Stimulated activated memory B cell treated with anti-CD40 and anti-IgM and Interleukin-4, amounts not matched to agents 10 μg/mL and 1 μg/mL and 100 μg/mL, for 72 hours (primary cell): ENCODE results near the gene FBXL4.

ENCODE experiments used
- ATAC-seq: fragments of 150-1000 bp; cut with Tn5 transposase; 2 replicates; pipeline ENCODE4 v1.10.0; 2021
- H3K27ac Mint-ChIP-seq: one replicate; pipeline ENCODE4 v1.8.0; 2022; ENCODE audit warnings: mild to moderate bottlenecking, mixed read lengths
- H3K27me3 Mint-ChIP-seq: one replicate; pipeline ENCODE4 v1.8.0; 2022; ENCODE audit warnings: mixed read lengths
- H3K36me3 Mint-ChIP-seq: one replicate; pipeline ENCODE4 v1.8.0; 2022; ENCODE audit warnings: mixed read lengths
- H3K4me1 Mint-ChIP-seq: one replicate; pipeline ENCODE4 v1.8.0; 2022; ENCODE audit warnings: mixed read lengths
- H3K4me3 Mint-ChIP-seq: one replicate; pipeline ENCODE4 v1.8.0; 2022; ENCODE audit warnings: mild to moderate bottlenecking, moderate library complexity, mixed read lengths
- H3K9me3 Mint-ChIP-seq: one replicate; pipeline ENCODE4 v1.8.0; 2022; ENCODE audit warnings: mixed read lengths

Gene FBXL4

DNA sequence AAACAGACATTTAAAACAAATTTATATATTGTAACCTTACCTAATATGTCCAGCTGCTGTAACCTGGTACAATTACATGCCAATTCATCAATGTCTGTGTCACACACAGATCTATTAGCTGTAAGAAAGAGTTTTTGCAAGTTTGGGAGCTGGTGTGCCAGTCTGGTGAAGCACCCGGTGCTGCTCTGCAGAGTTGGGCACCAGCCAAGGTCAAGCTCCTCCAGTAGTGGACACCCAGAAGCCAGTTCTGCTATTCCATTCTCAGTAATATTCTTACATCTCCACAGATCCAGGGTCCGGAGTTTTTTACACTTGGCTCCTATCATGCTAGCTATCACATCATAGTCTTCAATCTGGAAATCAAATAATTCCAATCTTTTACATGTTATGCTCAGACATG lies 72.4 kb downstream of the FBXL4 start:
- Mint-ChIP-seq H3K4me3 (no peak overlapping the region), H3K4me1 (no peaks in the 10 kb centered on the region), H3K27me3 (no peaks in the 10 kb centered on the region), H3K9me3 (no peaks in the 10 kb centered on the region), H3K27ac (no peak overlapping the region), H3K36me3 (peaks cover 42% of the 10 kb centered on the region)
- ATAC-seq: no peak

- ATAC-seq: no peak
- H3K9me3 Mint-ChIP-seq: no peaks in the 10 kb centered on the region
- H3K27me3 Mint-ChIP-seq: no peaks in the 10 kb centered on the region
- H3K4me1 Mint-ChIP-seq: no peaks in the 10 kb centered on the region
- H3K36me3 Mint-ChIP-seq: peaks cover 35% of the 10 kb centered on the region
- H3K27ac Mint-ChIP-seq: no peak overlapping the region
- H3K4me3 Mint-ChIP-seq: no peak overlapping the region
These were observed 75.9 kb downstream of the FBXL4 start for GRCh38 chr6:98871821-98872220.

- no peaks in the 10 kb centered on the region for H3K4me1 Mint-ChIP-seq
- no peak overlapping the region for H3K27ac Mint-ChIP-seq
- H3K9me3 Mint-ChIP-seq: peaks cover 4% of the 10 kb centered on the region
- H3K27me3 Mint-ChIP-seq: no peaks in the 10 kb centered on the region
- H3K36me3 Mint-ChIP-seq: peaks cover 33% of the 10 kb centered on the region
- no peak for ATAC-seq
- H3K4me3 Mint-ChIP-seq: no peak overlapping the region
These were observed 76.7 kb downstream of the FBXL4 start for GRCh38 chr6:98871057-98871456.

GRCh38 chr6:98864497-98864896 lies 83.2 kb downstream of the FBXL4 start:
- Mint-ChIP-seq H3K4me3 (no peak overlapping the region), H3K9me3 (peaks cover 4% of the 10 kb centered on the region), H3K4me1 (no peaks in the 10 kb centered on the region), H3K27ac (no peak overlapping the region), H3K27me3 (no peaks in the 10 kb centered on the region), H3K36me3 (peaks cover 9% of the 10 kb centered on the region)
- no peak for ATAC-seq

DNA sequence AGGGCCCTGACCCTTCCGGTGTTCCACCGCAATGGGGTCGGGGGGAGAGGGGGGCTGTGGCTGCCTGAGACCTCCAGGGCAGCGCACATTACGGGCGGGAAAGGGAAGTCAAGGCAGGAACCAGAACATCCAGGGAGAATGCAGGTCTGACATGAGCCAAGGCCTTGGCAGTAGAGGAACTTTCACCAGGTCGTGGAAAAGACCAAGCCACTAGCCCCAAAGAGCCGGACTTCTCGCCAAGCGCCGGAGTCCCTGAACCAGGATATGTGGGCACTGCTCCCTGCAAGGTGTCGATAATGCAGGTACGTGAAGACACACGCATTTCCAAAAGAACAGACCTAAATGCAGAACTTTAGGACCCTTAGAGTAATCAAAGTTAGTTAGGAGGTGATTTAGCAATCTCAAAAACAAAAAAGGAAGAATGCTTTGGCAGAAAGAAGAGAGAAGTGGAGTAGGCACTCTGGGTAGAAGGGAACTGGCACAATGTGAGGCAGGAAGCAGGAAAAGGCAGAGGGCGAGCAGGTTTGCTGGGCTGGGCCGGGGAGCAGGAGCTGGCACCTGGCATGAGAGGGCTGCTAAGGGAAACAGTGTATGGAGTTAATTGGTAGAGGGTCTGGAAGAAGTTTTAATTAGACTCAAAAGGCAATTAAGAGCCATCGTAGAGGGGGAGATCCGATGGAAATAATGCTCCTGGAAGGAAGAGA lies 99.1 kb downstream of the FBXL4 start:
- peaks cover 78% of the 10 kb centered on the region for H3K27me3 Mint-ChIP-seq
- no peaks in the 10 kb centered on the region for H3K9me3 Mint-ChIP-seq
- peaks cover 8% of the 10 kb centered on the region for H3K36me3 Mint-ChIP-seq
- H3K27ac Mint-ChIP-seq: no peak overlapping the region
- no peak overlapping the region for H3K4me3 Mint-ChIP-seq
- no peak for ATAC-seq
- H3K4me1 Mint-ChIP-seq: peaks cover 27% of the 10 kb centered on the region

GRCh38 chr6:98847779-98848538 lies 99.8 kb downstream of the FBXL4 start:
- no peak overlapping the region for H3K4me3 Mint-ChIP-seq
- no peak for ATAC-seq
- H3K4me1 Mint-ChIP-seq: peaks cover 34% of the 10 kb centered on the region
- peaks cover 85% of the 10 kb centered on the region for H3K27me3 Mint-ChIP-seq
- H3K27ac Mint-ChIP-seq: no peak overlapping the region
- no peaks in the 10 kb centered on the region for H3K9me3 Mint-ChIP-seq
- H3K36me3 Mint-ChIP-seq: peaks cover 8% of the 10 kb centered on the region

DNA sequence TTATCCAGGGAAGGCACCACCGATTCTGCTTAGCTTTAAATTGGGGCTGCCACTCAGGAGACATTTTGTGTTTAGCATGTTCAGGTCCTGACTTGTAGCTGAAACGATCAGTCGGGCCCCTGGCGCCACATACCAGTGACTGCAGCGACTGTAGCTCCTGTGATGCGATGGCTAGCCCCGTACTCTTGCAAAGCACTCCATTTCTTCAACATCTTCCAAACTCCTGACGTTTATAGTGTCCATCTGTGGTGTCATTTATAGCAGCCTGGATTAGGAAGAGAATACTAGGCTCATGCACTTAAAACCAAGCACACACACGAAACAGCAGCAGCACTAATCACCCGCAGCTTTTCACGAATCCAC lies 100.3 kb downstream of the FBXL4 start:
- Mint-ChIP-seq H3K4me3 (no peak overlapping the region), H3K36me3 (peaks cover 8% of the 10 kb centered on the region), H3K27ac (no peak overlapping the region), H3K9me3 (no peaks in the 10 kb centered on the region), H3K27me3 (peaks cover 91% of the 10 kb centered on the region), H3K4me1 (peaks cover 39% of the 10 kb centered on the region)
- ATAC-seq: no peak

DNA sequence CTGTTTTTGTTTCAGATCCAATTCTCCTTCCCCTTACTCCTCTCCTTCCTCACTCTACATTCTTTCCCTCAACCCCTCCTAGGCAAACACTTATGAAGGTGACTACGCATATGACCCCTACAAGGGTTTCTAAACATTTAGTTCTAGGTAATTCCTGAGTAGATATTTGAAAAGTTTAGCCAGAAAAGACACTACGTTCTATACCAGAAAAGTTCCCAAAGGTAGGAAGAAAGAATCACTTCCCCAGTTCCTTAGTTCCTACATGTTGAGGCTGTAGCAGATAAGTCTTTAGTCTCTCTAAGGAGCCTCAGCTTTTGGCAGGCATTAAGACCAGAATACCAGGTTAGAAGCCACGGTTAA lies 101.7 kb downstream of the FBXL4 start:
- Mint-ChIP-seq H3K36me3 (peaks cover 8% of the 10 kb centered on the region), H3K27ac (no peak overlapping the region), H3K9me3 (no peaks in the 10 kb centered on the region), H3K27me3 (peaks cover 100% of the 10 kb centered on the region), H3K4me1 (peaks cover 39% of the 10 kb centered on the region), H3K4me3 (peak overlapping the region; percentile 51)
- ATAC-seq: no peak

DNA sequence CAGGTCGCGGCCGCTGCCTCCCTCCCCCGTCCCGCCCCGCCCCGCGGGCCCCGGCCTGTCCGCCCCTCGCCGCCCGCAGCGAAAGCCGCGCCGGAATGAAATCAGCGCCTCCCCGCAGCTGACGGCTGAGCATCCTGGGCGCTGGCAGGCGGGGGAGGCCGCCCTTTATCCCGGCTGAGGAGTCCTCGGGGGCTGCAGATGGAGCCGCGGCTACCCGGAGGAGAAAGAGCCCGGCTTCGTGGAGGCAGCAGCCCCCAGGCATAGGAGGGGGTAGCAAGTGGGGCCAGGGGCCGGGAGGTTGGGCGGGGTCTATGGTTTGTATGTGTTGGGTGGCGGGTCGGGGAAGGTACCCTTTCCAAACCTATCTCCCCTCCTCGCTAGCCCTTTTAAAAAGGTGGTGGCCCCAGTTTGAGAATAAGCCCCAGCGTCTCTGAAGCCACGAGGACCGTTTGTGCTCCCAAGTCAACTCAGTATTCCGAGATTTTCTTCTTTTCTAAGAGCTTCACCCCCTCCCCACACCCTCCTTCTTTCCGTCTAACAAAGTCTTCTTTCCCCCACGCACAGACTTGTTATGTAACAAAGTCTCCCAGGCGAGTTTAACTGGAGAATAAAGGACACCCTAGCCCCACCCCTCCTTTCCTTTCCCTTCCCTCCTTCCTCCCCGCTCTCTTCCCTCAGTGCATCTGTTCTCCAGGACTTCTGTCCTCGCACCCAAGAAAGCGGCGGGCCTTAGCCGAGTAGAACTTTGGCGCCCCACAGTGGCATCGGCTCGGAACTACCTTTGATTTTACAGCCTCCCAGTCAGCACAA lies 102.3 kb downstream of the FBXL4 start:
- Mint-ChIP-seq H3K27me3 (peaks cover 100% of the 10 kb centered on the region), H3K36me3 (peaks cover 8% of the 10 kb centered on the region), H3K27ac (no peak overlapping the region), H3K4me3 (peak overlapping the region; percentile 51), H3K9me3 (no peaks in the 10 kb centered on the region), H3K4me1 (peaks cover 39% of the 10 kb centered on the region)
- no peak for ATAC-seq

- Mint-ChIP-seq H3K9me3 (no peaks in the 10 kb centered on the region), H3K27me3 (peaks cover 100% of the 10 kb centered on the region), H3K4me3 (peak overlapping the region; percentile 30), H3K36me3 (peaks cover 8% of the 10 kb centered on the region), H3K4me1 (peaks cover 39% of the 10 kb centered on the region), H3K27ac (no peak overlapping the region)
- no peak for ATAC-seq
These were observed 103.2 kb downstream of the FBXL4 start for GRCh38 chr6:98844244-98845210.

GRCh38 chr6:98843271-98844243 lies 104.2 kb downstream of the FBXL4 start:
- no peak for ATAC-seq
- Mint-ChIP-seq H3K4me1 (peaks cover 37% of the 10 kb centered on the region), H3K9me3 (no peaks in the 10 kb centered on the region), H3K27ac (no peak overlapping the region), H3K36me3 (peaks cover under 1% of the 10 kb centered on the region), H3K27me3 (peaks cover 97% of the 10 kb centered on the region), H3K4me3 (peak overlapping the region; percentile 48)

DNA sequence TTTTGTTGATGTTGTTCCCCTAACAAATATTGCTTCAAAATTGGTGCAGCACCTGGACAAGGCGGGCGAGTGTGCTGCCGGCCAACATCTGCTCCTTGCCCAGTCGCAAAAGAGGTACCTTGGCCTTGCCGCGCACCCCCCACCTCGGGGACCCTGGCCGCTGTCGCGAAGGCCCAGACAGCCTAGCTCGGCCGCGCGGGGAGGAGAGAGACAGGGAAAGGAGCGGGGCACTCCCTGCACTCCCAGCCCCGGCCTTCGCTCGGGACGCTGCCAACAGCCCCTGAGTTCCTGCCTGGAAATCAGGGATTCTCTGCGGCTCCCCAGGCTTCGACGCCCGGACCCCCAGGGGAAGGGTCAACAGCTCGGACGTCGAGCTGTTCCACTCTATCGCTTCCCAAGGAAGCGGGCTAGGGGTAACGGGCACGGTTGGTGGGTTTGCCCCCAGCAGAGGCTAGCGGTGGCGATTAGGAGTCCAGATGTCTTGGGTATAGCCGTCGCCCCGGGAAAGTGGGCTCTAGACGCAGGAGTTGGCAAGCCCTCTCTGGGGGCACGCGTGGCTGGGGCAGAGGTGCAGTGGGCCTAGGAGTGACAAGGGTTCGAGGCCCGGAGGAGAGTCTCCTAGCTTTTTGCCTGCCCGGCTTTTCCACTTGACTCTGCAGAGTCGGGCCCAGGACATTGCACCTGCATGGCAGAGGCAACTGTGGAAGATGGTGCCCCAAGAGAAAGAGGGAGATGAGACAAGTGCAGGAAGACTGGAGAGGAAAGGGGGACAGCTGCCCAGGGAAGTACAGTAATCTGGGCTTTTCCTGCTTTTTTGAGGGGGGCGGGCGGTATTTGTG lies 105.2 kb downstream of the FBXL4 start:
- no peak overlapping the region for H3K4me3 Mint-ChIP-seq
- no peaks in the 10 kb centered on the region for H3K36me3 Mint-ChIP-seq
- H3K27ac Mint-ChIP-seq: no peak overlapping the region
- H3K27me3 Mint-ChIP-seq: peaks cover 97% of the 10 kb centered on the region
- H3K4me1 Mint-ChIP-seq: peaks cover 32% of the 10 kb centered on the region
- ATAC-seq: no peak
- H3K9me3 Mint-ChIP-seq: no peaks in the 10 kb centered on the region

- H3K36me3 Mint-ChIP-seq: no peaks in the 10 kb centered on the region
- H3K9me3 Mint-ChIP-seq: no peaks in the 10 kb centered on the region
- peaks cover 97% of the 10 kb centered on the region for H3K27me3 Mint-ChIP-seq
- H3K4me1 Mint-ChIP-seq: peaks cover 32% of the 10 kb centered on the region
- no peak for ATAC-seq
- no peak overlapping the region for H3K4me3 Mint-ChIP-seq
- H3K27ac Mint-ChIP-seq: no peak overlapping the region
These were observed 106.0 kb downstream of the FBXL4 start for GRCh38 chr6:98841621-98842341.
